Mesendoderm (in vitro differentiated cells): ENCODE results near the gene RBM26.

Experiments used
- DNase-seq: peaks from one replicate; pipeline ENCODE4 v3.0.0; 2013
- H2AK5ac ChIP-seq: 2 replicates; pipeline ENCODE4 v1.6.1; 2013; ENCODE audit warnings: low read length, inconsistent platforms
- H2BK120ac ChIP-seq: 2 replicates; pipeline ENCODE4 v1.6.1; 2013; ENCODE audit warnings: low read depth, mild to moderate bottlenecking, low read length, moderate library complexity, mixed read lengths
- H2BK15ac ChIP-seq: replicated peaks from 2 replicates; pipeline ENCODE4 v1.6.1; 2013; ENCODE audit warnings: low read depth, mild to moderate bottlenecking, moderate library complexity
- H2BK5ac ChIP-seq: 2 replicates; pipeline ENCODE4 v1.6.1; 2013; ENCODE audit warnings: low read length, inconsistent platforms
- H3K18ac ChIP-seq: 2 replicates; pipeline ENCODE4 v1.6.1; 2013; ENCODE audit warnings: mild to moderate bottlenecking, low read length, mixed read lengths
- H3K23ac ChIP-seq: one replicate; pipeline ENCODE4 v1.6.1; 2013; ENCODE audit warnings: low read length
- H3K27ac ChIP-seq: 2 replicates; pipeline ENCODE4 v1.5.1; 2013; ENCODE audit warnings: low read depth, mild to moderate bottlenecking, inconsistent platforms, low read length, moderate library complexity
- H3K27me3 ChIP-seq: 2 replicates; pipeline ENCODE4 v1.6.1; 2013; ENCODE audit warnings: low read length, control low read depth, mild to moderate bottlenecking, inconsistent platforms; ENCODE audit not compliant: insufficient read depth, poor library complexity
- H3K36me3 ChIP-seq: 2 replicates; pipeline ENCODE4 v1.6.1; 2013; ENCODE audit warnings: low read length, inconsistent platforms; ENCODE audit not compliant: control insufficient read depth, insufficient read depth
- H3K4ac ChIP-seq: one replicate; pipeline ENCODE4 v1.6.1; 2013; ENCODE audit warnings: low read depth, mild to moderate bottlenecking, low read length, moderate library complexity
- H3K4me1 ChIP-seq: 2 replicates; pipeline ENCODE4 v1.6.1; 2013; ENCODE audit warnings: low read depth, low read length, inconsistent platforms; ENCODE audit not compliant: control insufficient read depth
- H3K4me2 ChIP-seq: 2 replicates; pipeline ENCODE4 v1.6.1; 2013; ENCODE audit warnings: low read length
- H3K4me3 ChIP-seq: 2 replicates; pipeline ENCODE4 v1.5.1; 2013; ENCODE audit warnings: mild to moderate bottlenecking, low read length
- H3K56ac ChIP-seq: one replicate; pipeline ENCODE4 v1.6.1; 2013; ENCODE audit warnings: low read length
- H3K79me1 ChIP-seq: 2 replicates; pipeline ENCODE4 v1.6.1; 2013; ENCODE audit warnings: low read length, inconsistent platforms
- H3K79me2 ChIP-seq: 2 replicates; pipeline ENCODE4 v1.6.1; 2013; ENCODE audit warnings: mild to moderate bottlenecking, low read length; ENCODE audit not compliant: control insufficient read depth, insufficient read depth
- H3K9ac ChIP-seq: 2 replicates; pipeline ENCODE4 v1.6.1; 2013; ENCODE audit warnings: low read length, inconsistent platforms
- H4K5ac ChIP-seq: one replicate; pipeline ENCODE4 v1.6.1; 2013; ENCODE audit warnings: low read length
- H4K8ac ChIP-seq: one replicate; pipeline ENCODE4 v1.6.1; 2013; ENCODE audit warnings: low read depth, mild to moderate bottlenecking, control low read depth, low read length, moderate library complexity
- WGBS: extraction: QIAGEN DNeasy Blood & Tissue Kit; methylation state at CpG from one replicate; pipeline ENCODE4 v1.1.7; 2013; ENCODE audit warnings: low lambda C conversion rate, missing lambda C conversion rate; ENCODE audit not compliant: insufficient coverage; ENCODE audit errors: extremely low coverage; 5-methylcytosine and 5-hydroxymethylcytosine counted together

RBM26 gene

GRCh38 chr13:79309690-79310089 lies 96.4 kb downstream of the RBM26 start:
- H2BK15ac ChIP-seq: no peak overlapping the region
- H2BK5ac ChIP-seq: no peak overlapping the region
- WGBS: no CpG with 5 or more reads among the region's 9 CpGs
- DNase-seq: no peak
- no peaks in the 10 kb centered on the region for H3K79me1 ChIP-seq
- no peak overlapping the region for H2AK5ac ChIP-seq
- H4K5ac ChIP-seq: no peak overlapping the region
- H2BK120ac ChIP-seq: no peak overlapping the region
- no peak overlapping the region for H3K56ac ChIP-seq
- no peaks in the 10 kb centered on the region for H3K4me1 ChIP-seq
- no peak overlapping the region for H4K8ac ChIP-seq
- H3K23ac ChIP-seq: no peak overlapping the region
- no peak overlapping the region for H3K18ac ChIP-seq
- H3K79me2 ChIP-seq: no peaks in the 10 kb centered on the region
- H3K27ac ChIP-seq: no peak overlapping the region
- H3K36me3 ChIP-seq: no peaks in the 10 kb centered on the region
- H3K4ac ChIP-seq: no peak overlapping the region
- H3K9ac ChIP-seq: no peak overlapping the region
- H3K4me3 ChIP-seq: no peak overlapping the region
- H3K4me2 ChIP-seq: no peak overlapping the region
- H3K27me3 ChIP-seq: no peaks in the 10 kb centered on the region

- Histone ChIP-seq H3K23ac (no peak overlapping the region), H4K5ac (no peak overlapping the region), H4K8ac (no peak overlapping the region), H2BK5ac (no peak overlapping the region), H3K18ac (no peak overlapping the region), H3K36me3 (no peaks in the 10 kb centered on the region), H3K56ac (no peak overlapping the region), H2BK15ac (no peak overlapping the region), H3K27ac (no peak overlapping the region), H2AK5ac (no peak overlapping the region), H3K4me3 (no peak overlapping the region), H3K27me3 (no peaks in the 10 kb centered on the region), H3K4ac (no peak overlapping the region), H3K9ac (no peak overlapping the region), H3K4me2 (no peak overlapping the region), H3K79me2 (no peaks in the 10 kb centered on the region), H3K79me1 (no peaks in the 10 kb centered on the region), H2BK120ac (no peak overlapping the region), H3K4me1 (no peaks in the 10 kb centered on the region)
- no peak for DNase-seq
- no CpG with 5 or more reads among the region's 8 CpGs for WGBS
Observed at GRCh38 chr13:79307866-79308298, 98.2 kb downstream of the RBM26 start.

GRCh38 chr13:79307433-79307861 lies 98.6 kb downstream of the RBM26 start:
- H3K4me1 ChIP-seq: no peaks in the 10 kb centered on the region
- H3K4me3 ChIP-seq: no peak overlapping the region
- H3K27me3 ChIP-seq: no peaks in the 10 kb centered on the region
- no peaks in the 10 kb centered on the region for H3K36me3 ChIP-seq
- H3K27ac ChIP-seq: no peak overlapping the region
- no peak overlapping the region for H2AK5ac ChIP-seq
- no peak overlapping the region for H3K4me2 ChIP-seq
- no peak overlapping the region for H4K5ac ChIP-seq
- H4K8ac ChIP-seq: no peak overlapping the region
- no peak overlapping the region for H2BK15ac ChIP-seq
- no peak overlapping the region for H3K56ac ChIP-seq
- H3K79me1 ChIP-seq: no peaks in the 10 kb centered on the region
- H2BK120ac ChIP-seq: no peak overlapping the region
- no peaks in the 10 kb centered on the region for H3K79me2 ChIP-seq
- no peak overlapping the region for H3K9ac ChIP-seq
- H3K4ac ChIP-seq: no peak overlapping the region
- H2BK5ac ChIP-seq: no peak overlapping the region
- H3K23ac ChIP-seq: no peak overlapping the region
- WGBS: no CpG with 5 or more reads among the region's 3 CpGs
- DNase-seq: no peak
- no peak overlapping the region for H3K18ac ChIP-seq

- H3K56ac ChIP-seq: no peak overlapping the region
- H3K9ac ChIP-seq: no peak overlapping the region
- H4K8ac ChIP-seq: no peak overlapping the region
- no peak overlapping the region for H2AK5ac ChIP-seq
- H3K23ac ChIP-seq: no peak overlapping the region
- no peak overlapping the region for H2BK5ac ChIP-seq
- H3K79me2 ChIP-seq: no peaks in the 10 kb centered on the region
- no peak overlapping the region for H3K18ac ChIP-seq
- no peak overlapping the region for H3K4me2 ChIP-seq
- no peaks in the 10 kb centered on the region for H3K4me1 ChIP-seq
- H3K4ac ChIP-seq: no peak overlapping the region
- H3K27me3 ChIP-seq: no peaks in the 10 kb centered on the region
- H2BK120ac ChIP-seq: no peak overlapping the region
- no peaks in the 10 kb centered on the region for H3K79me1 ChIP-seq
- no peak overlapping the region for H2BK15ac ChIP-seq
- H4K5ac ChIP-seq: no peak overlapping the region
- no peak overlapping the region for H3K4me3 ChIP-seq
- H3K36me3 ChIP-seq: no peaks in the 10 kb centered on the region
- no CpG with 5 or more reads among the region's 1 CpG for WGBS
- no peak overlapping the region for H3K27ac ChIP-seq
- no peak for DNase-seq
Observed at GRCh38 chr13:79306650-79307049, 99.4 kb downstream of the RBM26 start.

GRCh38 chr13:79297128-79297527 lies 108.9 kb downstream of the RBM26 start:
- H2BK5ac ChIP-seq: no peak overlapping the region
- no peaks in the 10 kb centered on the region for H3K79me1 ChIP-seq
- H4K5ac ChIP-seq: no peak overlapping the region
- no CpG with 5 or more reads among the region's 2 CpGs for WGBS
- H3K9ac ChIP-seq: no peak overlapping the region
- DNase-seq: no peak
- no peak overlapping the region for H3K4ac ChIP-seq
- H3K4me1 ChIP-seq: peaks cover 2% of the 10 kb centered on the region
- no peak overlapping the region for H3K23ac ChIP-seq
- H3K27me3 ChIP-seq: no peaks in the 10 kb centered on the region
- H3K4me3 ChIP-seq: no peak overlapping the region
- no peaks in the 10 kb centered on the region for H3K36me3 ChIP-seq
- no peak overlapping the region for H3K18ac ChIP-seq
- H3K4me2 ChIP-seq: no peak overlapping the region
- H3K27ac ChIP-seq: no peak overlapping the region
- no peaks in the 10 kb centered on the region for H3K79me2 ChIP-seq
- no peak overlapping the region for H2BK120ac ChIP-seq
- no peak overlapping the region for H3K56ac ChIP-seq
- no peak overlapping the region for H2AK5ac ChIP-seq
- no peak overlapping the region for H2BK15ac ChIP-seq
- H4K8ac ChIP-seq: no peak overlapping the region

GRCh38 chr13:79295906-79296706 lies 109.9 kb downstream of the RBM26 start:
- Histone ChIP-seq H3K4me3 (no peak overlapping the region), H3K23ac (no peak overlapping the region), H2BK15ac (no peak overlapping the region), H3K27me3 (no peaks in the 10 kb centered on the region), H4K5ac (no peak overlapping the region), H2AK5ac (no peak overlapping the region), H3K36me3 (no peaks in the 10 kb centered on the region), H3K18ac (no peak overlapping the region), H4K8ac (no peak overlapping the region), H2BK5ac (no peak overlapping the region), H3K27ac (no peak overlapping the region), H3K79me2 (no peaks in the 10 kb centered on the region), H3K79me1 (no peaks in the 10 kb centered on the region), H3K9ac (no peak overlapping the region), H2BK120ac (no peak overlapping the region), H3K56ac (no peak overlapping the region), H3K4me2 (no peak overlapping the region), H3K4ac (no peak overlapping the region), H3K4me1 (peaks cover 2% of the 10 kb centered on the region)
- DNase-seq: no peak
- no CpG with 5 or more reads among the region's 4 CpGs for WGBS
